ENCODE data around the gene LRRC8D. TPM values are rescaled to one million over a fixed set of nuclear protein-coding genes. Genes with fewer than 3 reads are reported as not detected.

Gene LRRC8D
- total RNA-seq, 2 donors from 2014 or later, result 8.5 to 49.6 TPM

DNA sequence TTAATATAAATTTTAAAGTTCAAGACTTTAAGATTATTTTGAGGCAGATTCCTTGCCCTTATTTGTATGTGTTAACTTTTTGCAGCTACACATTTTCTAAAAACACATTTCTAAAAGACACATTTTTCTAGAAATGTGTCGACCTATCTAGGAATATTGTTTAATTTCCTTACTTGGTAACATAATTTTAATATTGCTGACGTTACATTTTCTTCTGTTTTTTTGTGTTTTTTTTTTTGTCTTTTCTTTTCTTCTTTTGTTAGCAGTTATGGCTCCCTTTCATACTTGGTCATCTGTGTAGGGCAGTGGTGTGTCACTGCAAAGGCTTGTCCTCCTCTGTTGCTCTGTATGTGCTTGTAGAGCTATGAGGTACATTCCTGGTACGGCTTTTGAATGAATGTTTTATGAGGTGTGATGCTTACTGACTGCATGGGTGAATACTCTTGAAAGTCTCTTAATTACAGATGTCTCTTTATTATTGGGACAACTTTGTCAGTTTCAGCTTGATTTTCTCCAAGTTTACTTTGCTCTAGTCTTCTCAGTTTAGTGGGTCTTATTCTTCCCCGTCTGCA lies 30.1 kb downstream of the LRRC8D start:
- intact Hi-C loops (cut with DNase I), result no loop called here
- H3K4me3 ChIP-seq, result no peak overlapping the region
- no peaks in the 10 kb centered on the region for H3K36me3 ChIP-seq
- TF ChIP-seq POLR2AphosphoS5 (IDR thresholded peaks at IDR 0.05) (no peak), POLR2A (IDR thresholded peaks at IDR 0.05) (no peak)
- TF ChIP-seq, protein P1, sequence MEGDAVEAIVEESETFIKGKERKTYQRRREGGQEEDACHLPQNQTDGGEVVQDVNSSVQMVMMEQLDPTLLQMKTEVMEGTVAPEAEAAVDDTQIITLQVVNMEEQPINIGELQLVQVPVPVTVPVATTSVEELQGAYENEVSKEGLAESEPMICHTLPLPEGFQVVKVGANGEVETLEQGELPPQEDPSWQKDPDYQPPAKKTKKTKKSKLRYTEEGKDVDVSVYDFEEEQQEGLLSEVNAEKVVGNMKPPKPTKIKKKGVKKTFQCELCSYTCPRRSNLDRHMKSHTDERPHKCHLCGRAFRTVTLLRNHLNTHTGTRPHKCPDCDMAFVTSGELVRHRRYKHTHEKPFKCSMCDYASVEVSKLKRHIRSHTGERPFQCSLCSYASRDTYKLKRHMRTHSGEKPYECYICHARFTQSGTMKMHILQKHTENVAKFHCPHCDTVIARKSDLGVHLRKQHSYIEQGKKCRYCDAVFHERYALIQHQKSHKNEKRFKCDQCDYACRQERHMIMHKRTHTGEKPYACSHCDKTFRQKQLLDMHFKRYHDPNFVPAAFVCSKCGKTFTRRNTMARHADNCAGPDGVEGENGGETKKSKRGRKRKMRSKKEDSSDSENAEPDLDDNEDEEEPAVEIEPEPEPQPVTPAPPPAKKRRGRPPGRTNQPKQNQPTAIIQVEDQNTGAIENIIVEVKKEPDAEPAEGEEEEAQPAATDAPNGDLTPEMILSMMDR (IDR thresholded peaks at IDR 0.05), result no peak
- H3K27ac ChIP-seq, result no peak overlapping the region
- 82% methylated on average over 4 of the region's 4 CpGs for WGBS
- H3K4me1 ChIP-seq (replicated peaks), result no peaks in the 10 kb centered on the region
- H3K9me3 ChIP-seq, result no peaks in the 10 kb centered on the region
- no peak for DNase-seq (ENCODE audit: low spot score)
- no peaks in the 10 kb centered on the region for H3K27me3 ChIP-seq (replicated peaks; ENCODE audit: insufficient read depth)

DNA sequence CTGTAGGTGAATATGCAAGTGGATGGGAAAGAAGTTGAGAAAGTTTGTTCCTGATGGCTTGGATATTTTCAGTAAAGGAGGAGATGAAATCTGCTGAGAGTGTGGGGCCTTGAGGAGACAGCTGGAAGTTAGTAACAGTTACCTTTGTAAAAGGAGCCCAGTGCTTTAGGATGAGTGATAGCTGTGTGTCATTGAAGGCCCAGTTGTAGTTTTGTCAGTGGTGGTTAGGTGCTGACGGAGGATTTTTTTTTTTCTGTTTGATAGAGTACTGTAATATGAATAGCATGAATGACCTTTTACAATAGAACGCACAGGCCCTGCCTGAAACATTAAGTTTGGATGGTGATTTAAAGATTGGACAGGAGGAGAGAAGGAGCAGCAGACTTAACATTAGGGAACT lies 33.3 kb downstream of the LRRC8D start:
- no peak for TF ChIP-seq POLR2AphosphoS5 (IDR thresholded peaks at IDR 0.05)
- no peak for TF ChIP-seq POLR2A (IDR thresholded peaks at IDR 0.05)
- TF ChIP-seq, protein P1 (IDR thresholded peaks at IDR 0.05), result no peak
- Histone ChIP-seq H3K9me3 (no peaks in the 10 kb centered on the region), H3K4me3 (no peak overlapping the region), H3K27me3 (replicated peaks; ENCODE audit: insufficient read depth) (no peaks in the 10 kb centered on the region), H3K36me3 (no peaks in the 10 kb centered on the region), H3K4me1 (replicated peaks) (no peaks in the 10 kb centered on the region), H3K27ac (no peak overlapping the region)
- no peak for DNase-seq (ENCODE audit: low spot score)
- intact Hi-C loops (cut with DNase I), result no loop called here
- WGBS, result 93% methylated on average over 2 of the region's 2 CpGs

DNA sequence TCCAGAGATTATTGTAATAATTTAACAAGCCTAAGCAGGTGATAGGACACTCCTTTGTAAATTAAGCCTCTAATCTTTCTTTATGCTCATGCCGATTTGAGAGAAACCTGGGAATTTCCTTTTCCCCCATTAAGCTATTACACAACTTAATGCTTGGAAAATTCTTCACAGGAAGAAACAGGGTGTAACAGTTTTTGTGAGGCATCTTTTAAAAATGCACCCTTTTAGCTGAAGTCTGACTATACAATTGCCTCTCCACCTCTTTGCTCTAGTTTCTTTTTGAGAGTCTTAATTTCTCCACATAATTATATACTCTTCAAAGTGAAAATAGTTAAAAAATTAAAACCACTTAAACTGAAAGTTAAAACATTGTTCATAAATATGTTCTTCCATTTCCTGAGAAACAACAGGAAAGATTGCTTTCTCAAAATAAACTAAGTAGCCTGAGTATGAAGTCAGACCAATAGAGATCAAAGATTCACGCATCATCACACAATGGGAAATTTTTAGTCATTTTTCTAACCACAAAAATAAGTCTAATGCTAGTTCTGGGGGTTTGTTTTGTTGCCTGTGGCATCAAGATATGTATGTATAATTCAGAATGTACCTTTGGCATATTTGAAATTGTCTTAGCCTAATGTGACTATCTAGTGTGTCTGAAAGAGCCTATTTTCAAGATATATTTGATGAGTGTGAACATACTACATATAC lies 34.7 kb downstream of the LRRC8D start:
- Histone ChIP-seq H3K4me3 (no peak overlapping the region), H3K4me1 (replicated peaks) (no peaks in the 10 kb centered on the region), H3K27me3 (replicated peaks; ENCODE audit: insufficient read depth) (no peaks in the 10 kb centered on the region), H3K27ac (no peak overlapping the region), H3K9me3 (no peaks in the 10 kb centered on the region), H3K36me3 (no peaks in the 10 kb centered on the region)
- no peak for DNase-seq (ENCODE audit: low spot score)
- TF ChIP-seq POLR2AphosphoS5 (IDR thresholded peaks at IDR 0.05) (no peak), POLR2A (IDR thresholded peaks at IDR 0.05) (no peak)
- TF ChIP-seq, protein P1 (IDR thresholded peaks at IDR 0.05), result no peak
- 55% methylated on average over 2 of the region's 2 CpGs for WGBS
- intact Hi-C loops (cut with DNase I), result no loop called here

DNA sequence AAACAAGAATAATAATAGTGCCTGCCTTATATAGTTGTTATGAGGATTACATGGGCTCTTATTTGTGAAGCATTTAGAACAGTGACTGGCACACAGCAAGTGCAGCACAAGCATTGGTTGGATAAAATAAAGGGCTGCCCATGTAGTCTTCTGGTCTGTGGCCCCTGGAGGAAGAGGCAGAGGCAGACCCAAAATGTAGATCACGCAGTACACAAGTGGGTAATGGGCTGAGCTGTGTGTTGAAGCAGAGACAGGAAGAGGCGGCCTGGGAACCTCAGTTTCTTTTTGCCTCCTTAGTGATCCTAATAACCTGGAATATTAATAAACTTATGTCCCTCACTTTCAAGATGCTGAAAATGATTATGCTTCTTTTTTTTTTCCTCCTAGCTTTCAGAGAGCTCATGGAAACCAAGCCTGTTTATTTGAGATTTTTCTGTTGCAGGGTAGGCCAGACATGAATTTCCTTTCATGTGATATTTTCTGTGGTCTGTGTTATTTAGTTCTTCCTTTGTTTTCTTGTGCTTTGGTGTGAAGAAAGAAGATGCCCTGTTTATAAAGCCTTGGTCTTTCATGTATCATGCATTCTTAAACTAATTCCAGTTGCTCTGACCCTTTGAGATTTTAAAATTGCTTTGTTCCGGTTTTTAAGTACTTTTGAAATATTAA lies 42.5 kb downstream of the LRRC8D start:
- H3K4me1 ChIP-seq (replicated peaks), result no peaks in the 10 kb centered on the region

More for the DNA sequence above, 42.5 kb downstream of the LRRC8D start:
- Histone ChIP-seq H3K36me3 (no peaks in the 10 kb centered on the region), H3K4me3 (no peak overlapping the region), H3K9me3 (no peaks in the 10 kb centered on the region), H3K27me3 (replicated peaks; ENCODE audit: insufficient read depth) (no peaks in the 10 kb centered on the region), H3K27ac (no peak overlapping the region)
- no peak for DNase-seq (ENCODE audit: low spot score)
- intact Hi-C loops (cut with DNase I), result no loop called here
- TF ChIP-seq POLR2A (IDR thresholded peaks at IDR 0.05), result no peak
- TF ChIP-seq, protein P1 (IDR thresholded peaks at IDR 0.05), result no peak
- no peak for TF ChIP-seq POLR2AphosphoS5 (IDR thresholded peaks at IDR 0.05)
- WGBS, result 96% methylated on average over 3 of the region's 3 CpGs
